Fibroblast of skin of left quadriceps (primary cell): ENCODE results near the gene OPA3.

Experiments used
- DNase-seq, 2 experiments: peaks; one replicate each; pipeline ENCODE4 v3.0.0-alpha.2; 2013; ENCODE audit warnings: low read depth in 2 of 2

Gene OPA3

GRCh38 chr19:45478454-45479238 lies 106.0 kb downstream of the OPA3 start:
- DNase-seq, result peak; percentile 89

- no peak for DNase-seq
Measured at GRCh38 chr19:45477713-45478453, 106.7 kb downstream of the OPA3 start.
